ENCODE results near the gene KHDC4. TPM values are rescaled to one million over a fixed set of nuclear protein-coding genes. Genes with fewer than 3 reads are reported as not detected.

The KHDC4 gene
- total and polyA plus RNA-seq, 2 of the 4 experiments (the other 2 are of a cell fraction), result 28.0 to 29.9 TPM

GRCh38 chr1:155899683-155900082, 34.5 kb downstream of the KHDC4 start:
- Histone ChIP-seq H4K91ac (ENCODE audit: insufficient read depth, low read depth, low read length) (no peak overlapping the region), H3K14ac (replicated peaks; ENCODE audit: low read depth, low read length) (no peak overlapping the region), H3K4me1 (ENCODE audit: control insufficient read depth, insufficient read depth, low read length) (no peaks in the 10 kb centered on the region), H3K27me3 (ENCODE audit: control insufficient read depth, insufficient read depth, low read length) (no peaks in the 10 kb centered on the region), H2BK20ac (ENCODE audit: low read depth, low read length) (no peak overlapping the region), H3K9me3 (ENCODE audit: control insufficient read depth, insufficient read depth, low read length) (no peaks in the 10 kb centered on the region), H3K18ac (ENCODE audit: low read depth, low read length) (no peak overlapping the region), H2BK5ac (ENCODE audit: low read depth, low read length, poor library complexity, severe bottlenecking) (no peak overlapping the region), H2AK9ac (replicated peaks; ENCODE audit: low read depth, low read length, poor library complexity) (no peak overlapping the region), H3K36me3 (ENCODE audit: control insufficient read depth, insufficient read depth, low read length) (peaks cover 52% of the 10 kb centered on the region), H4K20me1 (ENCODE audit: insufficient read depth, low read length) (no peaks in the 10 kb centered on the region; the same call in 1 of the 2 replicates), H3K79me1 (ENCODE audit: low read depth in 1 of 2, low read length in 2 of 2) (peaks cover 16 to 35% of the 10 kb centered on the region in 2 experiments), H2AK5ac (ENCODE audit: low read depth, low read length) (no peak overlapping the region), H2BK120ac (ENCODE audit: low read depth, low read length) (no peak overlapping the region), H3K4ac (ENCODE audit: low read depth, low read length) (no peak overlapping the region), H2AFZ (replicated peaks; ENCODE audit: low read length, poor library complexity) (no peak overlapping the region), H3K9ac (ENCODE audit: low read depth, low read length) (no peak overlapping the region), H3K56ac (ENCODE audit: extremely low read depth, insufficient read depth, low read length) (no peak overlapping the region), H3K4me2 (ENCODE audit: low read depth, low read length) (no peak overlapping the region), H3K4me3 (ENCODE audit: insufficient read depth, low read depth, low read length) (no peak overlapping the region), H3K9me1 (ENCODE audit: insufficient read depth, low read length) (peaks cover 2% of the 10 kb centered on the region; the same call in 1 of the 2 replicates), H4K5ac (ENCODE audit: low read depth, low read length) (no peak overlapping the region), H4K8ac (ENCODE audit: low read depth in 2 of 2, low read length in 2 of 2) (no peak overlapping the region), H3K23ac (ENCODE audit: low read depth, low read length) (no peak overlapping the region), H3K27ac (ENCODE audit: insufficient read depth, low read length) (no peak overlapping the region), H2BK15ac (ENCODE audit: low read depth, low read length) (no peak overlapping the region)
- no peak for DNase-seq
- no CpG with 5 or more reads among the region's 2 CpGs for WGBS, 2 experiments (ENCODE audit: extremely low coverage in 2 of 2, insufficient read length in 1 of 2)
- ChIA-PET POLR2A (ENCODE audit: unreplicated experiment) (interaction anchor here (1.2 kb wide), 1 partner anchor 8 kb away, joined by 3 read pairs; no protein-coding TSS in a partner anchor), CTCF (no interaction called here)
- dilution Hi-C loops (cut with HindIII; ENCODE audit: low sequenced_read_pairs, unreplicated experiment), result no loop called here
- BruUV-seq (replicated peaks), result no TSS peak
- intact Hi-C loops (cut with micrococcal nuclease), result no loop called here
- no peak for ATAC-seq (ENCODE audit: low read depth)
- TF ChIP-seq USF2 (IDR thresholded peaks at IDR 0.05; ENCODE audit: low read depth, low read length) (no peak), CHD1 (IDR thresholded peaks at IDR 0.05; ENCODE audit: low read depth, low read length) (no peak), MAFK (IDR thresholded peaks at IDR 0.05; ENCODE audit: low read depth, low read length) (no peak), SMC3 (IDR thresholded peaks at IDR 0.05; ENCODE audit: low read depth, low read length) (no peak), RCOR1 (IDR thresholded peaks at IDR 0.05; ENCODE audit: insufficient replicate concordance, low read length) (no peak), POLR2A (IDR thresholded peaks at IDR 0.05; ENCODE audit: low read depth, low read length) (no peak), RAD21 (IDR thresholded peaks at IDR 0.05; ENCODE audit: low read length) (no peak), BHLHE40 (IDR thresholded peaks at IDR 0.05; ENCODE audit: low read depth, low read length) (no peak), MXI1 (IDR thresholded peaks at IDR 0.05; ENCODE audit: borderline replicate concordance, low read depth, low read length) (no peak), CTCF (conservative IDR thresholded peaks at IDR 0.05; ENCODE audit: low read depth, low read length) (no peak), NFE2L2 (IDR thresholded peaks at IDR 0.05; ENCODE audit: low read depth, low read length) (no peak), FOS (IDR thresholded peaks at IDR 0.05; ENCODE audit: low read depth, low read length) (no peak), CEBPB (IDR thresholded peaks at IDR 0.05; ENCODE audit: low read depth, low read length) (no peak), MAZ (IDR thresholded peaks at IDR 0.05; ENCODE audit: borderline replicate concordance, low read depth, low read length) (no peak), ELK1 (IDR thresholded peaks at IDR 0.05; ENCODE audit: borderline replicate concordance, low read depth, low read length) (no peak), RFX5 (IDR thresholded peaks at IDR 0.05; ENCODE audit: low read depth, low read length) (no peak)
- in situ Hi-C loops (cut with MboI; ENCODE audit: low sequenced_read_pairs), result no loop called here

All from IMR-90 (cell line).